B cell (primary cell): Measurements from ENCODE around the gene DVL2.

Experiments
- CTCF ChIP-seq: fragments of 200-600 bp; IDR thresholded peaks from one replicate; pipeline ENCODE4 v1.8.0; 2022; ENCODE audit warnings: antibody characterized with exemption, mild to moderate bottlenecking
- EZH2 ChIP-seq: IDR thresholded peaks from 2 replicates; pipeline ENCODE4 v1.6.1; 2012; ENCODE audit warnings: borderline replicate concordance, low read depth, mild to moderate bottlenecking, moderate library complexity, low read length; ENCODE audit not compliant: insufficient read depth, poor library complexity, severe bottlenecking

- TF ChIP-seq CTCF = no peak
- no peak for TF ChIP-seq EZH2
Observed at GRCh38 chr17:7179317-7180254, 54.7 kb downstream of the DVL2 start, which contains the start of gene ASGR1.
